ENCODE results near the gene MFN2.

DNA sequence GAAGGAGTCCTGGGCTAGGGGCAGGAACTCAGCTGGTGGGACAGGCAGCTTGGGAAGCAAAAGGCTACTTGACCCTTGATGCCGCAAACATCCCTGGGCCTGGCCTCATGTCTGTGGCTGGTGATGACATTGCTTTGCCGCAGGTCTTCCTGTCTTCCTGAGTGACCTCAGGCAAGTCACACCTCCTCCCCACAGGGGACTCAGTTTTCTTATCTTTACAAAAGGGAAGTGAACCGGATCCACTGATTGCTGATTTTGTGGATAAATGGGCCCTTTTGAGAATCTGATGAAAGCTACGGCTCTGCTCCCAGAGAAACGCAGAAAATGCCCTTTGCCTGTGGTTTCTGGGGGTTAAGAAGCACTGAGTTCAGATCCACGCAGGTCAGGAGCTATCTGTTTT, 25.0 kb upstream of the MFN2 start:
- TF ChIP-seq, protein P1, sequence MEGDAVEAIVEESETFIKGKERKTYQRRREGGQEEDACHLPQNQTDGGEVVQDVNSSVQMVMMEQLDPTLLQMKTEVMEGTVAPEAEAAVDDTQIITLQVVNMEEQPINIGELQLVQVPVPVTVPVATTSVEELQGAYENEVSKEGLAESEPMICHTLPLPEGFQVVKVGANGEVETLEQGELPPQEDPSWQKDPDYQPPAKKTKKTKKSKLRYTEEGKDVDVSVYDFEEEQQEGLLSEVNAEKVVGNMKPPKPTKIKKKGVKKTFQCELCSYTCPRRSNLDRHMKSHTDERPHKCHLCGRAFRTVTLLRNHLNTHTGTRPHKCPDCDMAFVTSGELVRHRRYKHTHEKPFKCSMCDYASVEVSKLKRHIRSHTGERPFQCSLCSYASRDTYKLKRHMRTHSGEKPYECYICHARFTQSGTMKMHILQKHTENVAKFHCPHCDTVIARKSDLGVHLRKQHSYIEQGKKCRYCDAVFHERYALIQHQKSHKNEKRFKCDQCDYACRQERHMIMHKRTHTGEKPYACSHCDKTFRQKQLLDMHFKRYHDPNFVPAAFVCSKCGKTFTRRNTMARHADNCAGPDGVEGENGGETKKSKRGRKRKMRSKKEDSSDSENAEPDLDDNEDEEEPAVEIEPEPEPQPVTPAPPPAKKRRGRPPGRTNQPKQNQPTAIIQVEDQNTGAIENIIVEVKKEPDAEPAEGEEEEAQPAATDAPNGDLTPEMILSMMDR (conservative IDR thresholded peaks at IDR 0.05) = no peak
- no peak for TF ChIP-seq EZH2 (IDR thresholded peaks at IDR 0.05; ENCODE audit: low read depth)
